B cell (primary cell): Measurements from ENCODE around the gene LRRC4C. TPM values are rescaled to one million over a fixed set of nuclear protein-coding genes. Genes with fewer than 3 reads are reported as not detected.

Experiments
- ATAC-seq: fragments of 200-7000 bp; cut with Tn5 transposase; one replicate; pipeline ENCODE4 v1.10.0; 2021; ENCODE audit warnings: low read depth, mild to moderate bottlenecking, moderate number of reproducible peaks, moderate library complexity
- CTCF ChIA-PET: fragments of 350-600 bp; sonication (Branson Sonifier 250); formaldehyde crosslinking; loops from one replicate; lab custom pipeline; 2021; ENCODE audit warnings: antibody characterized with exemption, inconsistent platforms; lab: Charles Lee
- POLR2A ChIA-PET: fragments of 350-600 bp; sonication (Branson Sonifier 250); formaldehyde crosslinking; loops from one replicate; lab custom pipeline; 2021; ENCODE audit warnings: antibody characterized with exemption; lab: Charles Lee
- DNase-seq: peaks from one replicate; pipeline ENCODE4 v3.0.0; 2013
- H2AFZ ChIP-seq: 2 replicates; pipeline ENCODE4 v1.6.1; 2012; ENCODE audit warnings: mild to moderate bottlenecking, low read depth, low read length; ENCODE audit not compliant: insufficient read depth, poor library complexity, severe bottlenecking
- H3K27ac ChIP-seq, 2 donors: 1 replicate in 1 of 2; 2 replicates in 1 of 2; pipeline ENCODE4 v1.5.1; 2012 to 2013; ENCODE audit warnings: low read length in 2 of 2, mild to moderate bottlenecking in 2 of 2, moderate library complexity in 1 of 2
- H3K27me3 ChIP-seq, 4 experiments: fragments of 200-600 bp in 1 of 4; sonication (generic) in 1 of 4; replicated peaks in 1 of 4; 1 replicate in 2 of 4; 2 replicates in 2 of 4; pipeline versions ENCODE4 v1.6.1 to v1.7.0; 2013 to 2016; ENCODE audit warnings: low read length in 3 of 4, mild to moderate bottlenecking in 2 of 4, mixed read lengths in 1 of 4, moderate library complexity in 1 of 4; ENCODE audit not compliant: insufficient read depth in 4 of 4, control insufficient read depth in 3 of 4; ENCODE audit errors: control extremely low read depth in 1 of 4
- H3K36me3 ChIP-seq, 2 experiments: replicated peaks in 1 of 2; 1 replicate in 1 of 2; 2 replicates in 1 of 2; pipeline versions ENCODE4 v1.6.1 to v1.7.1; 2013; ENCODE audit warnings: low read length in 1 of 2; ENCODE audit not compliant: insufficient read depth in 2 of 2, control insufficient read depth in 1 of 2; ENCODE audit errors: control extremely low read depth in 1 of 2, extremely low read depth in 1 of 2
- H3K4me1 ChIP-seq, 2 donors: fragments of 200-600 bp in 1 of 2; sonication (generic) in 1 of 2; 1 replicate in 1 of 2; 2 replicates in 1 of 2; pipeline versions ENCODE4 v1.5.1 to v1.6.1; 2013 to 2017; ENCODE audit warnings: low read length in 2 of 2; ENCODE audit not compliant: control insufficient read depth in 2 of 2, insufficient read depth in 2 of 2
- H3K4me2 ChIP-seq: replicated peaks from 2 replicates; pipeline ENCODE3; 2012; ENCODE audit warnings: mild to moderate bottlenecking, low read depth, low read length; ENCODE audit not compliant: poor library complexity, severe bottlenecking
- H3K4me3 ChIP-seq, 5 experiments: fragments of 200-600 bp in 1 of 5; sonication (generic) in 1 of 5; 1 replicate in 3 of 5; 2 replicates in 2 of 5; pipeline versions ENCODE4 v1.5.1 to v1.7.0; 2011 to 2016; ENCODE audit warnings: low read length in 4 of 5, mild to moderate bottlenecking in 4 of 5, low read depth in 2 of 5, control low read depth in 1 of 5, moderate library complexity in 1 of 5; ENCODE audit not compliant: insufficient read depth in 1 of 5; ENCODE audit errors: control extremely low read depth in 1 of 5, extremely low read depth in 1 of 5
- H3K79me2 ChIP-seq: fragments of 200-600 bp; sonication (generic); one replicate; pipeline ENCODE4 v1.6.0; 2016; ENCODE audit warnings: low read length; ENCODE audit not compliant: control insufficient read depth, insufficient read depth
- H3K9ac ChIP-seq: fragments of 200-600 bp; sonication (generic); 2 replicates; pipeline ENCODE4 v1.6.1; 2017; ENCODE audit warnings: mild to moderate bottlenecking, low read length, moderate library complexity
- H3K9me3 ChIP-seq, 3 donors: one replicate each; pipeline versions ENCODE4 v1.6.1 to v1.7.1; 2013; ENCODE audit warnings: low read length in 2 of 3; ENCODE audit not compliant: control insufficient read depth in 2 of 3, insufficient read depth in 1 of 3; ENCODE audit errors: control extremely low read depth in 1 of 3
- H4K20me1 ChIP-seq: 2 replicates; pipeline ENCODE4 v1.6.0; 2012; ENCODE audit warnings: mild to moderate bottlenecking, low read length; ENCODE audit not compliant: insufficient read depth, control insufficient read depth, poor library complexity, severe bottlenecking
- H3K27ac Mint-ChIP-seq: one replicate; pipeline ENCODE4 v1.8.0; 2021; ENCODE audit warnings: mixed read lengths
- H3K27me3 Mint-ChIP-seq: one replicate; pipeline ENCODE4 v1.8.0; 2021; ENCODE audit warnings: mixed read lengths
- H3K4me1 Mint-ChIP-seq: one replicate; pipeline ENCODE4 v1.8.0; 2021; ENCODE audit warnings: mixed read lengths
- H3K4me3 Mint-ChIP-seq: one replicate; pipeline ENCODE4 v1.8.0; 2021; ENCODE audit warnings: mixed read lengths
- H3K9me3 Mint-ChIP-seq: one replicate; pipeline ENCODE4 v1.8.0; 2022; ENCODE audit warnings: mixed read lengths; ENCODE audit not compliant: insufficient read depth
- CTCF ChIP-seq: fragments of 200-600 bp; IDR thresholded peaks from one replicate; pipeline ENCODE4 v1.8.0; 2022; ENCODE audit warnings: antibody characterized with exemption, mild to moderate bottlenecking
- EZH2 ChIP-seq: IDR thresholded peaks from 2 replicates; pipeline ENCODE4 v1.6.1; 2012; ENCODE audit warnings: borderline replicate concordance, low read depth, mild to moderate bottlenecking, moderate library complexity, low read length; ENCODE audit not compliant: insufficient read depth, poor library complexity, severe bottlenecking
- WGBS: methylation state at CpG from one replicate; pipeline ENCODE4 v1.1.5; 2013; ENCODE audit warnings: missing lambda C conversion rate; ENCODE audit not compliant: insufficient coverage; 5-methylcytosine and 5-hydroxymethylcytosine counted together
- intact Hi-C: fragments of 100-400 bp; cut with micrococcal nuclease; formaldehyde crosslinking; loops from one replicate; pipeline ENCODE4 v1.10.0; 2022
- polyA plus RNA-seq: library from polyadenylated mRNA; depleted of rRNA; stranded (reverse); fragments of >200 nt; gene quantifications from 2 replicates; pipeline ENCODE4 v1.2.3, GENCODE V29; 2012
- total RNA-seq, 2 donors: library from RNA; stranded (reverse); fragments of 120-200 nt in 1 of 2; gene quantifications; 1 replicate in 1 of 2; 2 replicates in 1 of 2; pipeline versions ENCODE4 v1.2.3 to v1.2.4, GENCODE V29; 2013 to 2022

Gene LRRC4C
- total and polyA plus RNA-seq, 2 donors (not counting 1 experiment from before 2014, with no cell fraction given), result 0.57 TPM; not detected in 1

GRCh38 chr11:40819230-40819629, 640.2 kb downstream of the LRRC4C start:
- no peaks in the 10 kb centered on the region for H3K9me3 ChIP-seq
- DNase-seq (no peak), ATAC-seq (no peak)
- intact Hi-C loops, result no loop called here
- TF ChIP-seq CTCF (no peak), EZH2 (no peak)
- H2AFZ ChIP-seq, result no peak overlapping the region
- no CpG with 5 or more reads among the region's 1 CpG for WGBS
- H3K27ac Mint-ChIP-seq, result no peak overlapping the region
- POLR2A ChIA-PET, result no interaction called here
- no peaks in the 10 kb centered on the region for H3K4me1 ChIP-seq
- H3K27me3 Mint-ChIP-seq, result no peaks in the 10 kb centered on the region
- H3K36me3 ChIP-seq, result no peaks in the 10 kb centered on the region
- peaks cover 2% of the 10 kb centered on the region for H3K9me3 Mint-ChIP-seq
- H3K4me2 ChIP-seq, result no peak overlapping the region
- H3K4me3 Mint-ChIP-seq, result no peak overlapping the region
- H3K4me1 Mint-ChIP-seq, result no peaks in the 10 kb centered on the region
- H3K4me3 ChIP-seq, result no peak overlapping the region
- H3K27me3 ChIP-seq, result no peaks in the 10 kb centered on the region
- no peaks in the 10 kb centered on the region for H4K20me1 ChIP-seq
- CTCF ChIA-PET, result no interaction called here
- no peak overlapping the region for H3K9ac ChIP-seq
- H3K27ac ChIP-seq, result no peak overlapping the region
- H3K79me2 ChIP-seq, result no peaks in the 10 kb centered on the region

- H3K4me3 Mint-ChIP-seq, result no peak overlapping the region
- no peaks in the 10 kb centered on the region for H3K9me3 Mint-ChIP-seq
- 60% methylated on average over 1 of the region's 2 CpGs for WGBS
- no peaks in the 10 kb centered on the region for H3K79me2 ChIP-seq
- H3K27me3 Mint-ChIP-seq, result no peaks in the 10 kb centered on the region
- H3K27ac ChIP-seq, result no peak overlapping the region
- no peak overlapping the region for H3K27ac Mint-ChIP-seq
- TF ChIP-seq EZH2 (no peak), CTCF (no peak)
- H3K4me1 ChIP-seq, result no peaks in the 10 kb centered on the region
- ATAC-seq (no peak), DNase-seq (no peak)
- no peaks in the 10 kb centered on the region for H3K36me3 ChIP-seq
- H3K4me3 ChIP-seq, result no peak overlapping the region
- intact Hi-C loops, result no loop called here
- no peak overlapping the region for H3K9ac ChIP-seq
- no peaks in the 10 kb centered on the region for H3K27me3 ChIP-seq
- CTCF ChIA-PET, result no interaction called here
- no peak overlapping the region for H3K4me2 ChIP-seq
- no peaks in the 10 kb centered on the region for H4K20me1 ChIP-seq
- POLR2A ChIA-PET, result no interaction called here
- no peak overlapping the region for H2AFZ ChIP-seq
- peaks cover 0 to 1% (median 0%) of the 10 kb centered on the region in 3 donors for H3K9me3 ChIP-seq
- H3K4me1 Mint-ChIP-seq, result no peaks in the 10 kb centered on the region
Measured at GRCh38 chr11:40816976-40817375, 642.5 kb downstream of the LRRC4C start.
